ENCODE data around the gene GNA14. TPM values are rescaled to one million over a fixed set of nuclear protein-coding genes. Genes with fewer than 3 reads are reported as not detected.

Gene GNA14
- total RNA-seq, 6 experiments from 2014 or later: 2.3 to 4.2 (median 3.8) TPM

DNA sequence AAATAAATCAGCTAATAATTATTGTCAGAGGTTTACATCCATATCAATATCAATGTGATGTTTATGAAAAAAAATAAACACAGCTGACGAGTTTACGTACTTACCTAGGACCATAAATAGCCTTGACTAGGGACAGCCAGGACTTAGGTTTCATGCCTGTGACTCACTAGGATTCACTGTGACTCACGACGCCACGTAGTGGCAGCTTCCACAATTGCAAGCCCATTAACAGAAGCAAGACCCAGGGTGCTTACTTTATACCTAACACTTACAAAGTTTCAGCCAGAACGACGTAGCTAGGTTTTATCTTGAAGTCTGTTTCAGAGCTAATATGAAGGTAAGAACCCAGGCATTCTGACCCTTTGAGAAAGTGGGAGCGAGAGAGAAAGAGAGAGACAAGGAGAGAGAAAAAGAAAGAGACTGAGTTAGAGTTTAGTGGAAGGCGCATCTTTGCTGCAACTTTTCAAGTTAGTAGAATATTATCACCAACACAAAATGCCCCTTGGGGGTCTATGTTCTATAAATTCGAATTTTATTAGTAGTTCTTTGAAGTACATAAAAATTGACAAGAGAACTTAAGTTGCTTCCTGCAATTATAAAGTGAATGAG, 191.2 kb downstream of the GNA14 start:
- DNase-seq (peak; percentile 78 to 82 (median 80)), ATAC-seq (peak; percentile 92 to 96 (median 94))
- 12% methylated on average over 10 of the region's 10 CpGs for WGBS (ENCODE audit: insufficient coverage, low coverage, low lambda C conversion rate, missing lambda C conversion rate)
- Histone ChIP-seq H3K27me3 (no peaks in the 10 kb centered on the region), H3K4me3 (no peak overlapping the region), H3K9me3 (no peaks in the 10 kb centered on the region), H3K27ac (no peak overlapping the region), H3K4me1 (no peaks in the 10 kb centered on the region), H3K36me3 (no peaks in the 10 kb centered on the region)
- no peak for TF ChIP-seq POLR2A (IDR thresholded peaks at IDR 0.05)
- TF ChIP-seq, protein P1, sequence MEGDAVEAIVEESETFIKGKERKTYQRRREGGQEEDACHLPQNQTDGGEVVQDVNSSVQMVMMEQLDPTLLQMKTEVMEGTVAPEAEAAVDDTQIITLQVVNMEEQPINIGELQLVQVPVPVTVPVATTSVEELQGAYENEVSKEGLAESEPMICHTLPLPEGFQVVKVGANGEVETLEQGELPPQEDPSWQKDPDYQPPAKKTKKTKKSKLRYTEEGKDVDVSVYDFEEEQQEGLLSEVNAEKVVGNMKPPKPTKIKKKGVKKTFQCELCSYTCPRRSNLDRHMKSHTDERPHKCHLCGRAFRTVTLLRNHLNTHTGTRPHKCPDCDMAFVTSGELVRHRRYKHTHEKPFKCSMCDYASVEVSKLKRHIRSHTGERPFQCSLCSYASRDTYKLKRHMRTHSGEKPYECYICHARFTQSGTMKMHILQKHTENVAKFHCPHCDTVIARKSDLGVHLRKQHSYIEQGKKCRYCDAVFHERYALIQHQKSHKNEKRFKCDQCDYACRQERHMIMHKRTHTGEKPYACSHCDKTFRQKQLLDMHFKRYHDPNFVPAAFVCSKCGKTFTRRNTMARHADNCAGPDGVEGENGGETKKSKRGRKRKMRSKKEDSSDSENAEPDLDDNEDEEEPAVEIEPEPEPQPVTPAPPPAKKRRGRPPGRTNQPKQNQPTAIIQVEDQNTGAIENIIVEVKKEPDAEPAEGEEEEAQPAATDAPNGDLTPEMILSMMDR (IDR thresholded peaks at IDR 0.05): peak; percentile 80 to 97 (median 92)
- intact Hi-C loops (cut with DNase I): loop anchor here in 1 of 2 donors (10.0 kb wide), 2 partner anchors 188 to 288 kb away; partner anchors contain the start of gene GNA14

DNA sequence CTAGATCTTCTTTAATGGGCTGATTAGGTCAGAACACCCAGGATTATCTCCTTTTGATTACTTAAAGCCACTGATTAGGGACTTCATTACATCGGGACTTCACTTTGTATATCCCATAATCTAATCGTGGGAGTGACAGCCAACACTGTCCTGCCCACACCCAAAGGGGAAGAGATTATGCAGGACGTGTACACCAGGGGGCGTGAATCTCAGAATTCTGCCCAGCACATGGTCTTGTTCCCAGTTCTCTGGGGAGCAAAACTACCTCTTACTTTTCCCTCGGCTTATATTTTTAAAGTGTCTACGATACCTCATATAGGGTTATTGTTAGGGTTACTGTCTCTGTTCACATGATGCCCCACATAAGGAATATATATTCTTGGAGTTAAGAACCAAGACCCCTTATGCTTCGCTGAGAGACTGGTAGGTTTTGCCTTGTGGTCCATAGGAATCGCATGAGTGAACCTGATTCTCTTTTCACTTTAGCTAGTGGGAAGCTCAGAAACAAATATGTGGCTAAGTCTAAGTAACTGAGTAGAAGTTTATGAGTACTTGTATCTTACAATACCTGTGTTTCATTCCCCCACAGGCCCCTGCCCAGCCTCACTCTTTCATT, 192.7 kb downstream of the GNA14 start:
- H3K36me3 ChIP-seq: no peaks in the 10 kb centered on the region
- ATAC-seq: peak; percentile 66 to 73 (median 70)
- peak in 2 of 3 donors; percentile 43 to 57 for DNase-seq
- no peaks in the 10 kb centered on the region for H3K27me3 ChIP-seq
- TF ChIP-seq POLR2A (IDR thresholded peaks at IDR 0.05): no peak
- TF ChIP-seq, protein P1 (IDR thresholded peaks at IDR 0.05): peak; percentile 52 to 63 (median 59)
- whole genome bisulfite sequencing (ENCODE audit: insufficient coverage, low coverage, low lambda C conversion rate, missing lambda C conversion rate): 58% methylated on average over 8 of the region's 8 CpGs
- no peaks in the 10 kb centered on the region for H3K4me1 ChIP-seq
- H3K4me3 ChIP-seq: no peak overlapping the region
- H3K27ac ChIP-seq: no peak overlapping the region
- intact Hi-C loops (cut with DNase I): loop anchor here in 1 of 2 donors (10.0 kb wide), 2 partner anchors 189 to 289 kb away; partner anchors contain the start of gene GNA14
- no peaks in the 10 kb centered on the region for H3K9me3 ChIP-seq

DNA sequence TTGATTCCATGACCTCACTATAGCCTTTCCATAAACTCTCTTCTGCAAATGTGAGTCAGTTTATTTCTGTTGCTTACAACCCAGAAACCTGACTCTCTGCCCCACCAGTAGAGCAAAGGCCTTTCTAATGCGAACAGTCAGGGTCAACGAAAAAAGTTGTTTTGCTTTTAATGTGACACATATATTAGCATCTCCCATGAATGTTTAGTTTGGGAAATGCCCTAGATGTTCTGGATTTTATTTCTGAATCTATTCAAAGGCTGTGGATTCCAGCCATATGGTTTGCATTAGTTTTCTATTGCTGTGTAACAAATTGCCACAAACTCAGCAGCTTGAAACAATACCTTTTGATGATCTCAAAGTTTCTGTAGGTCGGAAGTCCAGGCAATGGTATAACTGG, 193.5 kb downstream of the GNA14 start:
- no peak for TF ChIP-seq POLR2A (IDR thresholded peaks at IDR 0.05)
- ATAC-seq (no peak), DNase-seq (no peak)
- no peak overlapping the region for H3K27ac ChIP-seq
- no peaks in the 10 kb centered on the region for H3K4me1 ChIP-seq
- H3K36me3 ChIP-seq: no peaks in the 10 kb centered on the region
- H3K27me3 ChIP-seq: no peaks in the 10 kb centered on the region
- H3K9me3 ChIP-seq: no peaks in the 10 kb centered on the region
- H3K4me3 ChIP-seq: no peak overlapping the region
- 78% methylated on average over 3 of the region's 3 CpGs for WGBS (ENCODE audit: insufficient coverage, low coverage, low lambda C conversion rate, missing lambda C conversion rate)
- intact Hi-C loops (cut with DNase I): loop anchor here in 1 of 2 donors (10.0 kb wide), 2 partner anchors 190 to 290 kb away; partner anchors contain the start of gene GNA14

DNA sequence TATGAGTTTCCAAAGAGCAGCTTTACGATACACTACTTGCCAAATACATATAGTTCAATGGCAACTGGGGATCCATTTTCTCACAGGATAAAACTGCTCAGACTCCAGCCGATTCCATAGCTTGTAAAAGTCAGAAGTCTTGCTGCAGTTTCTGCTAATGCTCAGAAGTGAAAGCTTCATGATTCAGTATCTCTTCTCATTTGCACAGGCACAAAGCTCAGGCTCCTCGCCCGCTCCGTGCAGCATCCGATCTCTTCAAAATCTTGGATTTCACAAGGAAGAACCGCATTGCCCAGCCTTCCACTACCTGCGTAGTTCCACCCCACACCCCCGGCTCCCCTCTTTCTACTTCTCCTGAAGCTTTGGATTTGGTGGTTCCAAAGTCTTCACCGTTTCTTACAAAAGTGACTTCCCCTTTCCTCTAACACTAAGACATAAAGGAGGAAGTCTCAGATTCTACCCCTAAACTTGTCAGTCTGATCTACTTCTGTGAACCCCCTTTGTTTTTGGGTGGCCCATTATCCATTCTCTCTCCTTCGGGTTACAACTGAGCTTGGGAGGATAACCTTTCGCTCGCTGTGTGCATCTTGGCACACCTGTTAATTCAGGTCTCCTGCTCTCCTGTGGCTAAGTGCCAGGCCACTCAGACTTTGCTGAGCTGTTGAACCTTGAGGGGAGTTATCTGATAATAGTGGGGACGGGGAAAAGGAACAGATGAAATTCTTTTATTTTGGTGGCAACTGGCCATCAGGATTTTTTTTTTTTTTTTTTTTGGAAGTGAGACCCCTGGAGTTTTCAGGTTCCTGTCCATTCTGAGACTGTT, 194.1 kb downstream of the GNA14 start:
- DNase-seq: no peak
- H3K27ac ChIP-seq: no peak overlapping the region
- H3K4me3 ChIP-seq: no peak overlapping the region
- intact Hi-C loops (cut with DNase I): loop anchor here in 1 of 2 donors (10.0 kb wide), 2 partner anchors 191 to 291 kb away; partner anchors contain the start of gene GNA14
- H3K36me3 ChIP-seq: no peaks in the 10 kb centered on the region
- 70% methylated on average over 12 of the region's 14 CpGs for WGBS (ENCODE audit: insufficient coverage, low coverage, low lambda C conversion rate, missing lambda C conversion rate)
- H3K9me3 ChIP-seq: no peaks in the 10 kb centered on the region
- TF ChIP-seq, protein P1 (IDR thresholded peaks at IDR 0.05): no peak
- no peak for TF ChIP-seq POLR2A (IDR thresholded peaks at IDR 0.05)
- ATAC-seq: no peak
- no peaks in the 10 kb centered on the region for H3K27me3 ChIP-seq
- no peaks in the 10 kb centered on the region for H3K4me1 ChIP-seq

Data from right lobe of liver (tissue), 6 donors.